SKM-1 treated with dmso at 0.1 percent for 144 hours (cell line): ENCODE measurements around the gene PFDN4.

Experiments used
- DNase-seq: peaks from one replicate; lab custom pipeline; 2025; ENCODE audit not compliant: unreplicated experiment; lab: John Stamatoyannopoulos, UW

Gene PFDN4

DNA sequence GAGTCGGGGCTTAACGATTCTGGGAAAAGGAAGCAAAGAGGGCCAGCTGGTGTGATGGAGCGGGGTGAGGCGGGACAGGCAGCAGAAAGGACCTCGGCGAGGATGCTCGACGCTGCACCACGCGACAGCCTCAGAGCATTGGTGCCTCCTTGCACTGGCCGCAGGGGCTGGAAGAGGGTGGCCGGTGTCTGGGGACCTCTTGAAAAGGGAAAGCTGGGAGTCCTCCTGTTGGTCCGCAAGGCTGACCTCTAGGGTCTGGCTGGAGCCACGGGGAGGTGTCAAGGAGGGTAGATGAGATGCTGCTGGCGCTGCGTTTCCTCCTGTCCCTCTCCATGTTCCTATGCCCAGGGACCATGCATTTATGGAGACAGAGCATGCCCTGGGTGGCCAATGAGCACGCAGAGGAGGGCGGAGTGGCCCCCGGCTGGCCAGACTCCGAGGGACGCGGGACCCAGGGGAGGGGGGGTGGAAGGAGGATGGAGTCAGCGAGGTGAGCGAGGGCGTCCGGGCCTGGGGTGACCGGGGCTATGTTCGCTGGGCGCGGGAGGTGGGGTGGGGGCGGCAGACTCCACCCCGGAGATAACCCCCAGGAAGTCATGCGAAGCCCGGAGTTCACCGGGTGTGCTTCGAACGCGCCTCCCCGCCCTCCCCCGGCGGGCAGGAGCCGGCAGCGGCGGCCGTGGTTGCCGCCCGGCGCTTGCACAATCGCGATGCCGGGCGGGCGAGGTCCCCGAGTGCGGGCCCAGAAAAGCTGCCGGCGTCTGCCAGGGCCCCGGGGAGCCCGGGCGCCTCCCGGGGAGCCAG is 34.0 kb upstream of the PFDN4 start, which contains the start of gene CYP24A1:
Gene CYP24A1, minus strand, starts transcription at position 334 of the 804 bp plus-strand sequence. CDS start 407 bp downstream, outside the sequence.
- DNase-seq: peak; percentile 33

- peak; percentile 33 for DNase-seq
These were observed 33.3 kb upstream of the PFDN4 start for GRCh38 chr20:54174457-54175175.

DNA sequence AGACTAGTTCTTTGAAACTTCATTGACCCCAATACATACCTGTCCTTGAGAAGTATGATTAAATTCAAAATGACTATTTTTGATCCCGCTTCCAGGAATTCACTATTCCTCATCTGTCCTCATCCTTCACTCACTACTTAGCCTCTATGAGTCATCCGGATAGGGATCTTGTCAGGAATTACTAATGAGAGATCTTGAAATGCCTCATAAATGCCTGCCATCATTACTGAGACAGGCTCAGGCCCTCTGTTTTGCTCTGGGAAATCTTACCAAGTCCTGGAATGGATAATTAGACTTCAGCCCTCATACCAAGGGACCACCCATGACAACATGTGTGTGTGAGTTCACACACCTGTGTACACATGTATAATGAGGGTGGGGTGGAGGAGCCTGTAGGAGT is 31.3 kb upstream of the PFDN4 start:
- no peak for DNase-seq

GRCh38 chr20:54177378-54177777 is 30.5 kb upstream of the PFDN4 start:
- DNase-seq: no peak

DNA sequence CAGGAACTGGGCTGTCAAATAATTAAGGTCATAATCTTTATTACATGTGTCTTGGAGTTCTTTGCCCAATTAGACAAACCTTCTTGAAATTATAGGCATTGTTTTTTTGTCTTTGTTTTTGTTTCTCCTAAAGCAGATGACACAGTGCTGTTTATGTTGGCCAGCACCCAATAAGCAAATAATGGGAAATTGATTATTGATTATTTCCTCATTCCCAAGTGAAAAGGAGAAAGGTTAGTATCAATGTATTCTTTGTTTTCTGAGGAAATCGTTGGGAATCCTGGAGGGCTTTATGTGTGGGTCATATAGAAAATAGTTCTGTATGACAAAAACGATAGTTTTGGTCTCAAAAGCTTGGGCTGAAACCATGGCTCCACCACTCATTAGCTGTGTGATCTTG is 29.6 kb upstream of the PFDN4 start:
- DNase-seq: no peak

DNA sequence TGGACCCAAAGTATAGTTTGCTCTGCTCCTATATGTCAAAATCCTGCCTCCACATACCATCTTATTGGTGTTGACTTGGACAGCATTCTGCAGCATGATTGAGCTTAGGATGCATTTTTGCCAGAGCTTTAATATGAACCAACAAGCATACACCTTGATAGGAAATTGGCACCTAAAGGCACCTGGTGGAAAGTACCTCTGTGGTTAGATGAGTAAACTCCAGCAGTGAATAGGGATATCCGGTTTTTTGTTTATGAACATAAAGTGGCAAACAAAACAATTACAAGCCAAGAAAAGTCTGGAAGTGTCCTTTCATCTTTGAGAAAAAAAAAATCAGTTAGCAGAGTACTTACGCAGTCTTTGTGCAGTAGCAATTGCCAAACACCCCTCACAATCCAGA is 27.9 kb upstream of the PFDN4 start:
- DNase-seq: no peak

GRCh38 chr20:54180931-54181330 is 27.0 kb upstream of the PFDN4 start:
- DNase-seq: no peak

DNA sequence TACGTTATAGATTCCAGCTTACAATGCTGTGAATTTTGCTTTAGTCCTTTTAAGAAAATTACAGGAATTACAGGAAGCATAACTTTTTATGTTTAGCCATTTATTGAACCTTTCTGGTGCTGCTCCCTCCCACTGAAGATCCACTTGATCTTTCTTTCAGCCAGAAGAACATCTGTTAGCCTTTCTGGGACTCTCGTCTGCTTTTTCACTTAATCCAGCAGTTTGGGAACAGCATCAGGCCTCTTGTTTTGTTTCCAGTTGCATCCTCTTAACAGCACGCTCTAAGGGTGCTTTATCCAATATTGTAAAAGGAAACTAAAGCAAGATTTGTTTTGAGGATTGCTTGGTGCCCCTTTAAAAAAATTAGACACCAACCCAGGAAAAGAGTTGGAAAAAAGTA is 23.8 kb upstream of the PFDN4 start:
- no peak for DNase-seq

DNA sequence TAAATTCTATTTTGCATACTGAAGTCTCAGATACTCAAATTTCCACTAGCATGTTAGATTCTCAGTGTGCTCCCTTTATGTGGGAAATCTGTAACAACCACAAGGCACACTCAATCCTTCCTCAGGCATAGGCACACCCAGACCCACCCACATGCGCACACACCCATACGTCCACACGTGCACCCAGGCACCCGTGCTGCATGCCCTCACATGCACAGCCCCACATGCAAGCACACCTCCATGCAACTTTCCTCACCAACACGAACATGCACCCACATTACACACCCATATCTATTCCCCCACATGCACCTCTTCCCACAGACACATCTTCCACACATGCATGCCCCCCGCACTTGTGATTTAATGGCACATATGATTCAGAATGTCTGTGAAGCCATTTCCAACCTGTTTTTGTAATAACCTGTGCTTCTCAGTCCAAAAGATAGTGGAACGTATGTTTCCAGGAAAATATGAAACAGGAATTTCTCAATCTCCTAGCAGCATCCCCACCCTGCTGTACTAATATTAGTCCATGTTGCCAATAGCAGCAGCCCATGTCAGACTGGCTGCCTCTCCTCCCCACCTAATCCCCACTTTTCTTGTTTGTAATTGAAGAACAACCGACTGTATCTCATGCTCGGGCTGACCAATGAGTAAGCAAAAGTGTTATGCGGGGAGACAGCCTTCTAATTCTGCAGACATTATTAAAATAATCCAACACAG is 22.8 kb upstream of the PFDN4 start:
- DNase-seq: no peak

DNA sequence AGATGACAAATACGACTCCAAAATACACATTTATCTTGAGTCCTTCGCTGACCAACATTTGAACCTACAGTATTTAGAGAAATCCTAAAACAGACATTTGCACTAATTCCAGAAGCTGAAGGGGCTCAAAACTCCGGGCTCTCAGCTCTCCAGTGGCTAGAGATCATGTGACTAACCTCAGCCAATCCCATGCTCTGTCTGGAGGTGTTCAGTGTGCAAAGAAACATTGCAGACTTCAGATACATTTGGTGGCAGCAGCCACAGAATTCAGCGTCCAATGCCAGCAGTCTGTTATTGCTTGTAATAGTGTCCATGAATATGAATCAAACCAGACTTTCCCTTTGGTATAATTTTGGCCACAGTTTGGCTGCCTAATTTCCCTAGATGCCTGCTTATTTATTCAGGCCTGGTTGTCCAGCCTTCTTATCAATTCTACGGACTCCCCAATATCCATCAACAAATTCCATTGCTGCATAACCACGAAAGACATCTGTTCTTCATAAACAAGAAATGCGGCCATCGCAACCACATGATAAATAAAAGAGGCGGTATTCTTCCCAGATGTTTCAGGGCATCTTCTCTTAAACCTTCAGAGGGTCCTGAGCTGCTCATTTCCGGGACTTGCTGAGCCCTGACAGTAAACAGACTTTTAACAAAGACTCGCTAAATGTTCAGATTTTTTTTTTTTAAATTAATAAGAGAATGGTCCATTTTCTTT is 19.6 kb upstream of the PFDN4 start:
- no peak for DNase-seq

DNA sequence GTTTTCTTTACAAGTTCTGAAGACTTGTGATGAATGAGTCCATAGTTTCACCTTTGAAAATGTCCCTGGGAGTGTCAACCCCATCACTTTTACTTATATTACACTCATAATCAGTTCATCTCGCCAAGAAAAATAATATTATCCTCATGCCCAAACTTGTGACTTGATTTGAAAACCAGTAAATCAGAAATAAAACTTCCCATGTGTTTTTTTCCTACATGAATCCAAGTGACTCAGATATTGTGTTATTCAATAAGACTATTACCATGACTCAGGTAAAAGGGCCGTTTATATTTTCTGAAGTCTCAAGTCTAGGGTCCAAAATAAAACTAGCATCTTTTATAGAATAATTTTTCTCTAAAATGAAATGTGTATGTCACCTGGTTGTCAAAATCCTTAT is 18.3 kb upstream of the PFDN4 start:
- DNase-seq: no peak

GRCh38 chr20:54190217-54190616 is 17.7 kb upstream of the PFDN4 start:
- DNase-seq: no peak

DNA sequence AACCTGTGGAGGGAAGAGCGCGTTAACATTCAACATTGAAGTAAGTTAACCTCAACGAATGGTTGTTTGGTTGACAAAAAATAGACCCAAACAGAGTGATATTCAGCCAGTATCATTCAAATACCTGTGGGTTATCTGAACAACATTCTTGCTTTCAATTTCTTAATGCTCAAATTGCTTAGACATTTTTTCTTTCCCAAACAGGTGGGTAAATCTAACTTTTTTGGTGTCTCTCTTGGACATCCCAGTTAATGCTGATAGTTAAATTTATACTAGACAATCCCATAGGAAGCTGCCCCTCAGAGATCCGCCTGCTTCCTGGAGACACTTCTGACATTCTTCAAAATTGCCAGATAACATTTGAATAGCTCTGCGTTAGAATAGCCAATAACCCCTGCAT is 14.1 kb upstream of the PFDN4 start:
- DNase-seq: no peak

- no peak for DNase-seq
These were observed 13.0 kb upstream of the PFDN4 start for GRCh38 chr20:54194724-54195438.

DNA sequence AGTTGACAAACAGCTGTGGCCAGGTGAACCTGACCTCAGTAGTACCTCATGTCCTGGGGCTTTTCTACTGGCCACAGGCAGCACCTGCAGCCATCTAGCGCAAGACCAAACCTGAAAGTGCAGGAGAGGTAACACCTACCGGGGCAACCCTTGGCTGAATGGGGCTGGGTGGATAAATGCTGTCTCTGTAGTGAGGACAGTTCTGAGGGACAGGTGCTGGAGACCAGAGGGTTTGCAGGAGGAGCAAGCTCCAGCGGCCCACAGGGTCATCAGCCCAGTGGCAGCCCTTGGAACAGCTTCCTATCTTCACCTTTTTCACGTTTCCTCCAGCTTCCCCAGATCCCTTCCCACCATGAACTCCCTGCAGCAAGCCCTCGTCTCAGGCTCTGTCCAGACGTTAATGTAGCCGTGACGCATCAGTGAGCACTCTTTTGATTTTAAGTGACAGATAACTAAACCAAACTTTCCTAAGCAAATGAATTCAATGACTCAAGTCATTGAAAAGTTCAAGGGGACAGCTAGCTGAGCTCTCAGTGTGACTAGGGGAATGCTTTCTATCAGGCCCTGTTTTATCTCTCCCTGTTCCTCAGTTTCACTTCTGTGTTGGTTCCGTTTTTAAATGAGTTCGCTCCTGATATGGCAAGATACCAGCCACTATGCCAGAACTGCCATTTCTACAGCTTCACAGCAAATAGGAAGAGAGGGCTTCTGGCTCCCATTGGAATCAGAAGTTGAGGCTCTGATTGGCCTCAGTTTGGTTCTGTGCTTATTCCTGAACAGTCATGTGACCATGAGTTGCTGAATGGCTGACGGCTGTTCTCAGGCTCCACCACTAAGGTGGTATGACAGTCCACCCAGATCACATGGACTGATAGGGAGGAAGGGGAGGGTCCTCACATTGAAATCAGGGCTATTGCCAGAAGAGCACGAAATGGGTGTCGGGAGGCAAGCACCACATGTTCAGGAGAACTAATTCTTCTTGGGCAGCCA is 12.1 kb upstream of the PFDN4 start:
- DNase-seq: no peak

GRCh38 chr20:54197621-54198604 is 10.0 kb upstream of the PFDN4 start:
- DNase-seq: peak; percentile 20

GRCh38 chr20:54199283-54199682 is 8.6 kb upstream of the PFDN4 start:
- no peak for DNase-seq

DNA sequence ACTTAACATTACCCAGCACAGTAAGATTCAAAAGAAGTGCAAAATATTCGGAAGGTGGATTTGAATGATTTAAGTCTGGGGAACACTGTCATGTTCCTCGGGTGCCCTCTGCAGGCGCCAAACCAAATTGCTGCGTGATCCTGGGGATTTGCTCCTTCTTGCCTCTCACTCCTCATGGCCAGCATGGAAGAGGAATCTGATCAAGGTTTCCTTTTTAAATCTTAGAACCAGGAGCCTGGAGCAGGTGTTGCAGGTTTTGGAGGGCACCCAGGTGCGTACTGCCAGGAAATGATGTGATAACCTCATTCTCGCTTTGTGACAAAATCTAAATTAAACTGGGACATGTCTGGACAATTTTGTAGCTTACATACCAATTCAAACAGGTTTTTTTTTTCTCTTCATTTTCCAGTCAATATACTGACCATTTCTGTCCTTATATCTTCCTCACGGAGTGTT is 8.1 kb upstream of the PFDN4 start:
- peak; percentile 45 for DNase-seq
